HG03025 (cell line): ENCODE measurements around the gene GTF2F1.
"Not testable (repeated sequence)": the region's sequence is repeated elsewhere in the genome, so short reads cannot be mapped to it uniquely, and the experiment has no call there.

Experiments used
- ATAC-seq: cut with Tn5 transposase; IDR thresholded peaks from one replicate; pipeline ENCODE4 v1.9.1; 2021; ENCODE audit warnings: mild to moderate bottlenecking, moderate library complexity; ENCODE audit not compliant: unreplicated experiment, low FRiP score

GTF2F1 gene

DNA sequence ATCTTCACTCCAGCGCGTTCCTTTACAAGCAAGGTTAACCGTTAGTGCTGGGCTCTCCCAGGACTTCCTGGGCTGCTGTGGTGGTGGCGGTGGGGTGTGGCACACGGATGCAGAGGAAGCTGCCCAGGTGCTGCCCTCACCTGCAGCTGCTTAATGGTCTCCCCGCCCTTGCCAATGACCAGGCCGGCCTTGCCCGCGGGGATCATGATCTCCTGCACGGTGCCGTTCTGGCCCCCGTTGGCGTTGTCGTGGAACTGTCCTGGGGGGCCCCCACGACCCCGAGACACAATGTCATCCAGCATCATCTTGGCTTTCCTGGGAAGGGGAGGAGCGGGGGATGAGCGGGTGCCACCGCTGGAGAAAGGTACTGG is 25.6 kb upstream of the GTF2F1 start:
- ATAC-seq, result no peak

GRCh38 chr19:6417713-6418561 is 25.0 kb upstream of the GTF2F1 start:
- ATAC-seq, result no peak

DNA sequence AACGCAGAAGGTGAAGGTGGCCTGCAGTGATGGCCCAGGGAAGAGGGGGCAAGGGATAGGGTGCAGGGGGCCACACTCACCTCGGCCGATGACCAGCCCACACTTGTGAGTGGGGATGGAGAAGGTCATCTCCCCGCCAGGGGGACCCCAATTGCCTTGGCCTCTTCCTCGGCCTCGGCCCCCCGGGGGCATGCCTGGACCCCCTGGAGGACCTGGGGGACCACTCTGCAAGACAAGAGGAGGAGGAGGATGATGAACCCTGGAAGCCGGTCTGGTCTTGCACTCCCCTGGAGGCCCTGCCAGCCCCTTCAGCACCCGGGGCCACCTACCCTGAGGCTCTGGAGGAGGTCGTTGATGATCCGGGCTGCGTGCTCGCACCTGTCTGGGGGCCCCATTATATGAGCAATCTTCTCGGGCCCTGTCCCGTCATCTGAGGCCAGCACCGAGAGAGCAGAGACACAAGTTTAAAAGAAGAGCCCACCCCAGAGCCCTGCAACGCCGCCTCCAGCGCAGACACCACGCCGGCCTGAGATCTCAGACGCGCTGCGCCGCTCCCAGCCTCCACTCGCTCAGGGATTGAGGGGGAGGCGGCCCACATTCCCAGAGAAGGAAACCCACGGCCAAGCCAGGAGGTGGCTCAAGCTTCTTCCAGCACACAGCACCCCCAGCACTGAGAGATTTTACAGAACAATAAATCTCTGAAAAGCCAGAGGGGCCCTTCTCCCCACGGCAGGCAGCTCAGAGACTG is 23.9 kb upstream of the GTF2F1 start:
- no peak for ATAC-seq

DNA sequence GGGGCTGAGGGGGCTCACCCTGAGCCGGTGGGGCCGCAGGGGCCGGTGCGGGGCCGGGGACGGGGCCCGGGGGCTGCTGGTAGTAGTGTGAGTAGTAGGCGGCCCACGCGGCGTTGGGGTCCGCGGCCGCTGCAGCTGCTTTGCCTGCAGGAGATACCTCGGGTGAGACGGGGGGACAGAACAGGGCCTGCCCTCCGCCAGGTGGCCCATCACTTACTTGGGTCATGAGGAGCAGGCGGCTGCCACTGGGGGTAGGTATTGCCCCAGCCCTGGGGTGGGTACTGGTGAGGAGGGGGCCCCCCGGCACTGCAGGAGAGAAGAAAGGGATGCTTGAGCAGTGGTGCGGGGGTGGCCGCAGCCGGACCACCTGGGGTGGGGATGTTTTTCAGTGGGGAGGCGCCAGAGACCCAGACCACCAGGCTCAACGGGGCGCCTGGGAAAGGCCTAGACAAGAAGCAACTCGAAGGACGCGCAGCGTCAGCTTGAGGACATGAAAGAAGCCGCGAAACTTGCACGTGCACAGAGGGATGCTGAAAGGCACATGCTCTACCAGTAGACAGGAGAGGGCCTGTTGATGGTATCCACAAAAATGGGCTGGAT is 22.7 kb upstream of the GTF2F1 start:
- ATAC-seq, result no peak

- no peak for ATAC-seq
Measured at GRCh38 chr19:6414793-6415590, 22.0 kb upstream of the GTF2F1 start.

GRCh38 chr19:6413721-6414643 is 21.0 kb upstream of the GTF2F1 start:
- ATAC-seq, result no peak

GRCh38 chr19:6413291-6413690 is 20.3 kb upstream of the GTF2F1 start:
- ATAC-seq, result no peak

- ATAC-seq, result no peak
Measured at GRCh38 chr19:6412447-6413091, 19.6 kb upstream of the GTF2F1 start.

GRCh38 chr19:6412061-6412446 is 19.1 kb upstream of the GTF2F1 start:
- ATAC-seq, result no peak

DNA sequence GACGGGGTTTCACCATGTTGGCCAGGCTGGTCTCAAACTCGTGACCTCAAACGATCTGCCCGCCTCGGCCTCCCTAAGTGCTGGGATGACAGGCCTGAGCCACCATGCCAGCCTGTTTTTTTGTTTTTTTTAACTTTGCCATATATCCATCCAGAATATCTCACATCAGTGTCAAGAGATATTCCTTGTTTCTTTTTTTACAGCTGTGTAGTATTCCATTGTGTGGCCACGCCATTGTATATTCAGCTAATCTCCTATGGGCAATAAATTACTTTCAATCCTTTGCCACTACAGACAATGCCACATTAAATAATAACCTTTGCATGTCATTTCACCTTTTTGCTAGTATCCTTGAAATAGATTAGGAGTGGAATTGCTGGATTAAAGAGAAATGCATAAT is 16.4 kb upstream of the GTF2F1 start:
- ATAC-seq, result no peak

DNA sequence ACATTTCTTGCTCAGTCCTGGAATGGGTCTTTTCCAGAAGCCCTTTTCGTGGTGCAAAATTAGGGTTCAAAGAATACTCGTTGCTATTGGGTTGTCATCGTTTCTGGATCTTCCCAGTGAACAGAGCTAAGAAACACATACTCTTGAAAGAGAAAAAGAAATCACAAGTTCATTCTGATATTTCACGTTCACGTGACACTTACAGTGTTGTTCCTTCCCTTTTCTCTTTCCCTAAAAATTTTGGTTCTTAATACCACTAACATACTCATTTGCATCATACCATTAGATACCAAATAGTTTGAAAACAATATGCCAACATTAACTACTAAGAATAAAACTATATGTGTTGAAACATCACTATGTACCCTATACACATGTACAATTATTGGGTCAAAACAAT is 13.4 kb upstream of the GTF2F1 start:
- ATAC-seq, result no peak

DNA sequence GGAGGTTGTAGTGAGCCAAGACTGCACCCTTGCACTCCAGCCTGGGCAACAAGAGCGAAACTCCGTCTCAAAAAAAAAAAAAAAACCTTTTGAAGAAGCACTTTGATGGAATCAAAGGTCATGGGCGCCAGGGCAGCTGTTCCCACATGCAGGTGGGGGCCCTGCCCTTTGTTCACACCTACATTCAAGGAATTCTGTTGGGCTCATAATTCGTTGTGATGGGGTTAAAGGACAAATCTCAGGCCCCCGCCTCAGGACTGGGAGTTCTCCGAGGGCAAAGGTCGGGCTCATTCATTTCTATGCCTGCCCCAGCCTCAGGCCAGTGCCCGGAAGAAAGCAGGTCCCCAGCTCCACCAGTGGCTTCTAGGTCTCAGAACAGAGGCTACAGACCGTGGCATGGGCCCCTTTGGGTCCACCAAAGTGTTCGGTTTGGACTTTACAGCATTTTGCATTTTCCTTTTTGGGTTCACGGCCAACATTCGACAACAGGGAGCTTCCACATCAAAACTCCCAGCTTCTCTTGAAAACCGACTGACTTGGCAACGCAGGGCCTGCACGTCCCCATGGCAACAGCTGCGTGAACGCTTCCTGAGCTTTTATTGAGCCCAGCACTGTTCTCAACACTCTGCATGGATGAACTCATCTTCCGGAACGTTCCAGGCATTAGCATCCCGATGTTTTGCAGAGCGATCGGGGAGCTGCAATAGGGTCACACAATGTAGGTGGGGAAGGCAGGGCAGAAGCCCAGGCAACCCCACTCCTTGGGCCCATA is 10.1 kb upstream of the GTF2F1 start:
- no peak for ATAC-seq

DNA sequence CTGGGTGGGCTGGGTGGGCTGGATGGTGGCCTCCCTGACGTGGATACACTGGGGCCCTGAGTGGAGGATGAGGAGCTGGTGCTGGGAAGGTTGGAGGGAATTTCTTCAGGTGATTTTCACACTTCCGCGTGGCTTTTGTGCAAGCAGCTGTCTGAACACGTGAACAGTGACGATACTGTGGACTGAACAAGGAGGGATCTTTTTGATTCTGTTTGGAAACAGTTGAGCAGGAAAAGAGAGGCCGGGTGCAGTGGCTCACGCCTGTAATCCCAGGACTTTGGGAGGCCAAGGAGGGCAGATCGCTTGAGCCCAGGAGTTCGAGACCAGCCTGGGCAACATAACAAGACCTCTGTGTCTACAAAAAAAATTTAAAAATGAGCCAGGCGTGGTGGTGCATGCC is 9.1 kb upstream of the GTF2F1 start:
- ATAC-seq, result no peak

DNA sequence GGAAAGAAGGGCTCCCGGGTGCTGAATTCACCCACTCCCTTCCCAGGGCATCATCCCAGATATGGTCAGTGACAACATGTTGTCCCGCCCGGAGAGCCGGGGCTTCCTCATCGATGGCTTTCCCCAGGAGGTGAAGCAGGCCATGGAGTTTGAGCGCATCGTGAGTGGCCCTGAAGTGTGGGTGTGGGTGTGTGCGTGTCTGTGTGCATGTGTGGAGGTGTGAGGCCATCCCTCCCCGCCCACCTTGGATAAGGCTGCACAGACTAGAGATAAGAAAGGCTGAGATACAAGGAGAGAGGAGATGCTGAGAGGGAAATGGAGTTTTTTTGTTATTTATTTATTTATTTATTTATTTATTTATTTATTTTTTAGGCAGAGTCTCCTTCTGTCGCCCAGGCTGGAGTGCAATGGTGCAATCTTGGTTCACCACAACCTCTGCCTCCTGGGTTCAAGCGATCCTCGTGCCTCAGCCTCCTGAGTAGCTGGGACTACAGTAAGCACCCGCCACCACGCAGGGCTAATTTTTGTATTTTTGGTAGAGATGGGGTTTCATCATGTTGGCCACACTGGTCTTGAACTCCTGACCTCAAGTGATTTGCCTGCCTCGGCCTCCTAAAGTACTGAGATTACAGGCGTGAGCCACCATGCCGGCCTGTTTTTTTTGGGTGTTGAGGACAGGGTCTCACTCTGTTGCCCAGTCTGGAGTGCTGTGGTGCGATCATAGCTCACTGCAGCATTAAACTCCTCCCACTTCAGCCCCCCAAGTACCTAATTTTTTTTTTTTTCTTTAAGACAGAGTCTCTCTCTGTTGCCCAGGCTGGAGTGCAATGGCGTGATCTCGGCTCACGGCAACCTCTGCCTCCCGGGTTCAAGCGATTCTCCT is 7.3 kb upstream of the GTF2F1 start:
- ATAC-seq, result not testable (repeated sequence)

DNA sequence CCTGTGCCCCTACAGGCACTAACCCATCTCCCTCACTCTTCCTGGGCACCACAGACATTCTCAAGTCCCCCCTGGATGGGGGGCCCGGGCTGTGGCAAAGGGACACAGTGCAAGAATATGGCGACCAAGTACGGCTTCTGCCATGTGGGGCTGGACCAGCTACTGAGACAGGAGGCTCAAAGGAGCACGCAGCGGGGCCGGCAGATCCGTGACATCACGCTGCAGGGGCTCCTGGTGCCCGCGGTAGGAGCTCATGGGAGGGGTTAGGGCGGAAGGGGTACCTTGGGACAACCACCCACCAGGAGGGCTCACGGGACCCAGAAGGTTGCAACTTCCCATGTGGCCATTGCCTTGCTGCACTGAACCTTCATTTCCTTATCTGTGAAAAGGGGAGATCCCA is 3.3 kb upstream of the GTF2F1 start:
- no peak for ATAC-seq

DNA sequence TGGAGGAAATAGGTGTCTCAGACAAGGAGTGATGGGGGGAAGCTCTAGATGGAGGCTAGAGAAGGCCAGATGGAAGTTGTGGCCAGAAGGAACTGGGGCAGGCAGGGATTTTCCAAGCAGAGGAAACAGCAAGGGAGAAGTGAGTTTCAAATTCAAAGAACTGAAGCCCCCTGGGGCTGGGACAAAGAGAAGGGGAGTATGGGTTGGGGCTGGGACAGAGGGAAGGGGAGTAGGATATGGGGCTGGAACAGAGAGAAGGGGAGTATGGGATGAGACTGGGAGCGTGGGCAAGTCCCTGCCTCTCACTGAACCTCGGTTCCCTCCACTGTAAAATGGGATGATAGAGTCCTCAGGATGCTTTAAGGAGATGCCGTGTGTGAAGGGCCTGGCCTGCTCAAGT is 1.9 kb upstream of the GTF2F1 start:
- no peak for ATAC-seq

- no peak for ATAC-seq
Measured at GRCh38 chr19:6393983-6394412, 1.0 kb upstream of the GTF2F1 start.
